OCI-LY7 (cell line): ENCODE results near the gene KCTD10.

Experiments used
- CTCF ChIP-seq: fragments of 200-600 bp; sonication (generic); conservative IDR thresholded peaks from 2 replicates; pipeline ENCODE4 v1.5.1; 2014; ENCODE audit warnings: mild to moderate bottlenecking, antibody characterized with exemption, low read length, moderate library complexity, mixed read lengths
- EZH2phosphoT487 ChIP-seq: fragments of 200-600 bp; sonication (generic); IDR thresholded peaks from 2 replicates; pipeline ENCODE4 v1.6.1; 2018; ENCODE audit warnings: low read depth, borderline replicate concordance, mild to moderate bottlenecking, mixed run types, antibody characterized with exemption, low read length, moderate library complexity, mixed read lengths

- TF ChIP-seq CTCF: no peak
- TF ChIP-seq EZH2phosphoT487: no peak
These were observed 58.1 kb downstream of the KCTD10 start for GRCh38 chr12:109418848-109419480.
